ENCODE results near the gene ACP2. TPM values are rescaled to one million over a fixed set of nuclear protein-coding genes. Genes with fewer than 3 reads are reported as not detected.
"Not testable (repeated sequence)": the region's sequence is repeated elsewhere in the genome, so short reads cannot be mapped to it uniquely, and the experiment has no call there.

ACP2 gene
- total and polyA plus RNA-seq, 4 donors = 38.2 to 65.5 (median 48.8) TPM

DNA sequence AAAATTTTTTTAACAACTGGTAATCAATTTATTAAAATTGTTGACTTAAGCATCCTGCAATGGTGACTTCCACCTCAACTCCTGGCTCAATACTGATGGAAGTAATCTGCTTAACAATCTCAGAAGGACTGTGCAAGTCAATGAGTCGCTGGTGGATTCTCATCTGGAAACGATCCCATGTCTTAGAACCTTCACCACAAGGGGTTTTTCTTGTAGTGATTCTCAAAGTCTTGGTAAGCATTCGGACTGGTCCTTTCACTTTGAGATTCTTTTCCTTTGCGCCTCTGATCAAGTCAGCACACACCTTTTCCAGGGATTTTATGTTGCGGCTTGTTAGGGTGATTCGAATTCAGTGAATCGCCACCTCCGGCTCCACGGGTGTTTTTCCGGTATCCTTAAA, 57.5 kb downstream of the ACP2 start:
- not testable (repeated sequence) for H3K4me3 ChIP-seq (ENCODE audit: low read depth, low read length); DNase-seq (ENCODE audit: low read depth in 4 of 6, low spot score in 6 of 6); H3K27ac ChIP-seq (ENCODE audit: low read depth, low read length); H3K36me3 ChIP-seq (ENCODE audit: control insufficient read depth, insufficient read depth, low read length); H3K9me3 ChIP-seq (ENCODE audit: control insufficient read depth, insufficient read depth, low read length)
- peaks cover 21% of the 10 kb centered on the region for H3K4me1 ChIP-seq (ENCODE audit: control insufficient read depth, insufficient read depth, low read length)
- H3K27me3 ChIP-seq (ENCODE audit: control insufficient read depth, insufficient read depth, low read length) = peaks cover 15% of the 10 kb centered on the region
- WGBS (ENCODE audit: insufficient coverage) = 92% methylated on average over 6 of the region's 10 CpGs

Other genes with a start within 250 kb of the ACP2 start
- gene ARFGAP2, start 71.9 kb downstream of the ACP2 start, total RNA-seq = 10 to 100 TPM; 87.6 to 96.1 TPM
- gene ARFGAP2, start 71.9 kb downstream of the ACP2 start, polyA plus RNA-seq (ENCODE audit: insufficient read length in 2 of 2) = 10 to 100 TPM; 82.7 to 96.5 TPM
- gene PACSIN3, start 62.4 kb downstream of the ACP2 start, total RNA-seq = 10 to 100 TPM in 1 of 2 donors, 1 to 10 TPM in 1; 7.9 to 25.3 TPM
- 10 to 100 TPM; 18.7 to 25.5 TPM for gene PACSIN3, start 62.4 kb downstream of the ACP2 start, polyA plus RNA-seq (ENCODE audit: insufficient read length in 2 of 2)
- gene DDB2, start 33.8 kb downstream of the ACP2 start, total RNA-seq = 10 to 100 TPM in 1 of 2 donors, 1 to 10 TPM in 1; 5.4 to 11.4 TPM
- gene DDB2, start 33.8 kb downstream of the ACP2 start, polyA plus RNA-seq (ENCODE audit: insufficient read length in 2 of 2) = 10 to 100 TPM; 17.6 to 21.3 TPM
- 10 to 100 TPM; 14.5 to 33.5 TPM for gene NR1H3, start 9.2 kb upstream of the ACP2 start, total RNA-seq
- 10 to 100 TPM; 17.5 to 24.8 TPM for gene NR1H3, start 9.2 kb upstream of the ACP2 start, polyA plus RNA-seq (ENCODE audit: insufficient read length in 2 of 2)
- gene MADD, start 21.3 kb upstream of the ACP2 start, total RNA-seq = 10 to 100 TPM; 46.4 to 72.6 TPM
- gene MADD, start 21.3 kb upstream of the ACP2 start, polyA plus RNA-seq (ENCODE audit: insufficient read length in 2 of 2) = 100 to 1,000 TPM; 109 to 130 TPM
- under 1 TPM in 1 of 2 donors, not detected in 1; 0.06 TPM for gene MYBPC3, start 103.9 kb upstream of the ACP2 start, total RNA-seq
- gene MYBPC3, start 103.9 kb upstream of the ACP2 start, polyA plus RNA-seq (ENCODE audit: insufficient read length in 2 of 2) = under 1 TPM; 0.15 to 0.16 TPM
- gene SPI1, start 129.7 kb upstream of the ACP2 start, total RNA-seq = 1 to 10 TPM; 7.9 to 8.6 TPM
- gene SPI1, start 129.7 kb upstream of the ACP2 start, polyA plus RNA-seq (ENCODE audit: insufficient read length in 2 of 2) = 10 to 100 TPM; 10.8 to 12.9 TPM
- 10 to 100 TPM; 18.7 to 44.8 TPM for gene SLC39A13, start 159.8 kb upstream of the ACP2 start, total RNA-seq
- 10 to 100 TPM; 39.2 to 51.4 TPM for gene SLC39A13, start 159.8 kb upstream of the ACP2 start, polyA plus RNA-seq (ENCODE audit: insufficient read length in 2 of 2)
- 100 to 1,000 TPM in 1 of 2 donors, 10 to 100 TPM in 1; 79.2 to 117 TPM for gene PSMC3, start 177.6 kb upstream of the ACP2 start, total RNA-seq
- gene PSMC3, start 177.6 kb upstream of the ACP2 start, polyA plus RNA-seq (ENCODE audit: insufficient read length in 2 of 2) = 100 to 1,000 TPM; 154 to 157 TPM
- gene RAPSN, start 200.3 kb upstream of the ACP2 start, total RNA-seq = under 1 TPM in 1 of 2 donors, not detected in 1; 0.11 TPM
- gene RAPSN, start 200.3 kb upstream of the ACP2 start, polyA plus RNA-seq (ENCODE audit: insufficient read length in 2 of 2) = under 1 TPM in 1 of 2 donors, not detected in 1; 0.18 TPM